Measurements from ENCODE around the gene INSC.

INSC gene

GRCh38 chr11:15223318-15223717 lies 108.6 kb downstream of the INSC start:
- in situ Hi-C loops (cut with HindIII; ENCODE audit: low sequenced_read_pairs): no loop called here
- peak; percentile 18 for DNase-seq (ENCODE audit: low read depth)
- TF ChIP-seq CTCF (IDR thresholded peaks at IDR 0.05; ENCODE audit: low read depth, low read length, missing control alignments): no peak
- no peak overlapping the region for H3K4me3 ChIP-seq (ENCODE audit: low read depth, low read length)

- TF ChIP-seq CTCF (IDR thresholded peaks at IDR 0.05; ENCODE audit: low read depth, low read length, missing control alignments): no peak
- in situ Hi-C loops (cut with HindIII; ENCODE audit: low sequenced_read_pairs): no loop called here
- DNase-seq (ENCODE audit: low read depth): no peak
- no peak overlapping the region for H3K4me3 ChIP-seq (ENCODE audit: low read depth, low read length)
These were observed 109.7 kb downstream of the INSC start for GRCh38 chr11:15224466-15224865.

GRCh38 chr11:15227011-15227410 lies 112.3 kb downstream of the INSC start:
- H3K4me3 ChIP-seq (ENCODE audit: low read depth, low read length): no peak overlapping the region
- DNase-seq (ENCODE audit: low read depth): no peak
- no peak for TF ChIP-seq CTCF (IDR thresholded peaks at IDR 0.05; ENCODE audit: low read depth, low read length, missing control alignments)
- in situ Hi-C loops (cut with HindIII; ENCODE audit: low sequenced_read_pairs): no loop called here

DNA sequence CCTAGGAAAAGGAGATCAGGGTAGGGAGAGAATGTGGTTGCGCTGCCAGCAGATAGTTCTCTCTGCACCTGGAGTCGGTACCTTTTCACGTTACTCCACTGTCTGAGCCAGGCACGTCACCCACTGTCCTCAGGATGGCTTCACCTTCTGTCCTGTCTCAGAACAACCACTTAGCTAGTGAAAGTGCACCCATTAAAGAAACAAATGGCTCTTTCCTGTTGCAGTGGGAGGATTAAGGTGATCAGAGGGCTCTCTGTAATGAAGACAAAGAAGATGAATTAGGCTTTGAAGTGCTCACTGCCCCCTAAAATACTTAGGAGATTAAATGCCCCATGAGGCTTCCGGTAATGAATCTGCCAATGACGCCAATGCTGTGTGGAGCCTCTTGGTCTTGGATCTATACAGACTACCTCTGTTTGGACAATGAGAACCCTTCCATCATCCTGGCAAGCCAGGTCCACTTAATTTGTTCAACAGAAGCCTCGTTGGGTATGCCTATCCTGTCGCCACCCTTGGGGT lies 113.7 kb downstream of the INSC start:
- TF ChIP-seq CTCF (IDR thresholded peaks at IDR 0.05; ENCODE audit: low read depth, low read length, missing control alignments): no peak
- in situ Hi-C loops (cut with HindIII; ENCODE audit: low sequenced_read_pairs): no loop called here
- DNase-seq (ENCODE audit: low read depth): no peak
- no peak overlapping the region for H3K4me3 ChIP-seq (ENCODE audit: low read depth, low read length)

DNA sequence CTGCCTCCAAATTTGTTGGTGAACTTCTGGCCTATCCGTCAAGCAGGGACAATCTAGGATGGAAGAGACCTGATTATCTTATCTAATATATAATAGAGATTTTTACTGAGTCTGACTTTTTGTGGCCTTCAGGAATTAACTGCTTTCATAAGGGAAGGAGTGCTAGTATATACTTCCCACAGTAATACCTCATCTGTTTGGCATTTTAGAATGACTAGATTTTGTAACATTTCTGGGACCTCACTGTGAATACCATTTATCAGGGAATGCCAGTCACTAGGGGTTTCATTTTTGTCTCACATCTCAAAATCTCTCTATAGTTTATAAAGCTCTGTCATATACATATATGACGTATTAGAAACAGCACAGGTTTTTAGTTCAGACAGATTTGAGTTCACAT lies 114.3 kb downstream of the INSC start:
- TF ChIP-seq CTCF (IDR thresholded peaks at IDR 0.05; ENCODE audit: low read depth, low read length, missing control alignments): no peak
- H3K4me3 ChIP-seq (ENCODE audit: low read depth, low read length): no peak overlapping the region
- in situ Hi-C loops (cut with HindIII; ENCODE audit: low sequenced_read_pairs): no loop called here
- no peak for DNase-seq (ENCODE audit: low read depth)

DNA sequence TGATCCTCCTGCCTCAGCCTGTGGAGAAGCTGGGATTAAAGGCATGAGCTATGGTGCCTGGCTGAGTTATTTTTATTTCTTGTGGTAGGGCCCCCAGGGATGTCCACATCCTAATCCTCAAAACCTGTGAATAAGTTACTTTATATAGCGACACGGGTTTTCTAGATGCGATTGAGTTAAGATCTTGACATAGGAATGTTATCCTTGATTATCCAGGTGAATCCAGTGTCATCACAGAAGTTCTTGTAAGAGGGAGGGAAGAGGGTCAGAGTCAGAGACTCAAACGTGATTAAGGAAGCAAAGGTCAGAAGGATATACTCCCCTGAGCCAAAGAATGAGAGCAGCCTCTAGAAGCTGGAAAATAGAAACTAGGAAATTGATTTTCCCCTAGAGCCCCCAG lies 117.8 kb downstream of the INSC start:
- no peak overlapping the region for H3K4me3 ChIP-seq (ENCODE audit: low read depth, low read length)
- TF ChIP-seq CTCF (IDR thresholded peaks at IDR 0.05; ENCODE audit: low read depth, low read length, missing control alignments): no peak
- in situ Hi-C loops (cut with HindIII; ENCODE audit: low sequenced_read_pairs): no loop called here
- no peak for DNase-seq (ENCODE audit: low read depth)

All from astrocyte of the cerebellum (primary cell).